AML-193 (cell line): ENCODE results near the gene ADAMTS15.

Source experiments
- DNase-seq, 2 experiments: peaks; one replicate each; lab custom pipeline; 2025; lab: John Stamatoyannopoulos, UW

The ADAMTS15 gene

DNA sequence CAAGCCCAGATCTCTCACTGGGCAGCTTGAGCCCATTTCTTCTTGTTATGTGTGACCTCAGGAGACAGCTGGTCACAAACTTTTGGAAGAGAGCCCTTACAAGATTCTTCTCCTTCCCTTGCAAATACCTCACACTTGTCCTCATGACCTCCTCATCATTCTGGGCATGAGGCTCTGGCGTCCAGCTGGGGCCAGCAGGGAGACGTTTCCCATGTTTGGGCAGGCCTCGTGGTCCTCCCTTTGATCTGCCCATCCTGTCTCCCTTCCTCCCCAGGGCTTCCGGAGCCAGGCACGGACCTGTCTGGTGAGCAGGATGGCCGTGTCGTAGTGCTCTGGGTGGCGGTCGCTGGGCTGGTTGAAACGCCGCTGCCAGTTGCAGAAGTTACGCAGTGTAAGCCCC, 29.7 kb upstream of the ADAMTS15 start:
- no peak for DNase-seq

DNA sequence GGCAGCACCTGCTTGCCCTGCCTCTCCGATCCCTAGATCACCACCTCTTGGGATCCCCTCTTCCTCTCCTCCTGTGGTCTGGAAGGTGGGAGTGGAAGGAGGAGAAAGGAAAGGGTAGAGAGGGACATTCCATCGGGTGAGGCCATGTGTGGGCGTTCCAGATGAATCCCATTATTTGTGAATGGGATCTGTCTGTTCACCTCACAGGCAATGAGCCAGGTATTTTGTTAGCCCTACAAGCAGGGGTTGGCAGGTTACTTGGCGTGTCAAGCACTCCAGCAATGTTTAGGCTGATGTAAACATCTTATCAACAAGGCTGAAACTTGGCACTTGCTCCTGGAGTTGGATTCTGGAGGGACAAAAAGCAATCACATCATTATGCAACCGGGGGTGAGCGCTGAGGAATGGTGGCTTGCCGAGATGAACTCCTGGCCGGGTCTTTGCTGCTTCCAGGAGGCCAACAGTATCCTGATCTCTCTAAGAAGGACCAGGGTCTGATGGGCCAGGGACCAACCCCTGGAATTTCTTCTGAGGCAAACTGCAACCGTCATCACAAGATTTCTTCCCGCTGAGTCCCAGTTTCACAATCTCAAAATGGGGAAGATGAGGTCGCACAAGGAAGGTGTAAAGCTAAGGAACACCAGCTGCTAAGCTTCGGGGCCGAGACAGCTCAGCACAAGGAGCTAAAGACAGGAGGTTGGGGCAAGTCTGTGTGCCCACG, 27.8 kb upstream of the ADAMTS15 start:
- DNase-seq = peak in 1 of 2 experiments; percentile 11

DNA sequence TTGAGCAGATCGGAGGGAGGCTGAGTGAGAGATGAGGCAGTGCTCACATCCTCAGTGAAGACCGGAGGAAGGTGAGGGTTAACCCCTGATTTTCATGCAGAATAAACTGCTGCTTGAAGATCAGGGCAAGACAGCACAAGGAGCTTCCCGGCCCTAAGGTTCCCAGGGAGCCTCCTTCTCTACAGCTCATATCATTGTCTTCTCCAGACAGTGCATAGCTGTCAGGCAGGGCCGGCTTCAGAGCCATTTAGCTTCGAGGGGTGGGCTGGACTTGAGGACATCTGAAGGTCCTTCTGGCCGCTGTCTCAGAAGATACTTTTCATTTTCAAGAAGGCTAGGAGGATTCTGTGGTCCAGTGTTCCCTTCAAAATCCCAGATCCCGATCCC, 27.3 kb upstream of the ADAMTS15 start:
- DNase-seq = no peak

DNA sequence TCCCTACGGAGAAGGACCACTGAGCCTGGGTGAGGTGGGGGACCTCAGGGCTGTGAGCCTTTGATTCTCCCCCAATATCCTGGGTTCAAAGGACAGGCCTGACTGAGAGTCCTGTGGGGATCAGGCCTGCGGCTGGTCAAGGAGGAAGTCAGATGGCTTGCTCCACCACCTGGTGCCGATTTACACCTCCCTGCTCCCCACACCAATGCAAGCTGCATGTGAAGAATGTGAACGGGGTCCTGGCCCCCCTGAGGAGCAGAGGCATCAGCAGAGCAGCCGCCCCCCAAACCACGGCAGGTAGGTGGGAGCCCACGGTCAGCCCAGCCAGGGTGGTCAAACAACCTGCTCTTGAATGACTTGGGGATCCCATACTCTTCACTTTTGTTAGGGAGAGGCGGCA, 26.7 kb upstream of the ADAMTS15 start:
- no peak for DNase-seq

DNA sequence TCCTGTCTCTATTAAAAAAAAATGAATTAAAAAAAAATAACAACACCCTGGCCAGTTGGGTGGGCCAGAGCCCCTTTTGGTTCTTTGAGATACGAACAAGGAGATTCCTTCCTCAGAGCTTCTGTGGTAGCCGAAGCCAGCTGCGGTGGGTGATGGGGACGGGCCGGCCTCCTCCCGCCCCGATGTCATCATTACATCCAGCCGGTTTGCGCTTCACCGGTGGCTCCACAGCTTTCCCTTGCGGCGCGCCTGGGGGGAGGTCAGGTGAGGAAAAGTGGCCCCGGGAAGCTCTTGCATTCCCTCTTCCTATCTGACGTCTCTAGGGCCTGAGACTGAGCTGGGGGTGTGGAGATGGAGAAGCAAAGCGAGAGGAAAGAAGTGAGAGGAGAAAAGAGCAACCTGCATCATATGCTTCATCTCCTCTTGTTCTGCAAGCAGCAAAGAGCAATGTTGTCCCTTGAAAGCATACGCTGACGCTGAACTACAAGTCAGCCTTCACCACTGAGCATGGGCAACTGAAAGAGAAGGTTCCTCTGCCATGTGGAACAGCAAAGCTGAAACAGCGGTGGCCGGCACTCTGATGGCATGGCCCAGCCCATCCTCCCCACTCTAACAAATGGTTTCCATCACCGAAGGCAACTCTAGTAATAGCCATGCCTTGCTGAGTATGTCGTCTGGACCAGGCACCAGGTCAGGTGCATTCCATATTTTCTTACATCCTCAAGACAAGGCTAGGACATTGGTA, 26.0 kb upstream of the ADAMTS15 start:
- no peak for DNase-seq

DNA sequence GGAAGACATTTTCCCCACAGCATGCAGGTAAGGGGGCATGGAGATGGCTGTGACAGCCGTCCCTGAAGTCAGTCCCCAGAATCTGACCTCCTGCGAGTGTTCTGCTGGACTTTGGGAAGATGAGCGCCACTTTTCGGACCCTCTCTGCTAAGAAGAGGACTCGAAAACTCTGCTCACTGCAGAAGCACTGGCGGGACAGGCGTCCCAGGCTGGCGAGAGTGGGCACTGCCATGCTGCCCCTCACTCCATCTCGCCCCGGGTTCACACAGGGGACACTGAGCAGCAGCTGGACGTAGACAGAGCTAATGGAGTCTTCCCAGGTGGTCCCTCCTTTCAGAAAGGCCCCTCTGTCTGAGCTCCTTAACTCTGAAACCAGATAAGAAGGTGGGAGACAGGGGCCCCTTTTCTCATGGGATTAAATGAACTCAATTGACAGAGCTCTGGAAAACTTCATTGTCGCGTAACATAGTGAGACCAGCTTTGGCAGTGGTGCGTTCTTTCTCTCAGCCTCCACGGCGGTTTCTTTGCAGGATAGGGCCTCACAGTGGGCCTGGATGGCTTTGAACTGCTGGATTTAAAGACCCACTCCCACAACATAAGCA, 24.8 kb upstream of the ADAMTS15 start:
- no peak for DNase-seq

DNA sequence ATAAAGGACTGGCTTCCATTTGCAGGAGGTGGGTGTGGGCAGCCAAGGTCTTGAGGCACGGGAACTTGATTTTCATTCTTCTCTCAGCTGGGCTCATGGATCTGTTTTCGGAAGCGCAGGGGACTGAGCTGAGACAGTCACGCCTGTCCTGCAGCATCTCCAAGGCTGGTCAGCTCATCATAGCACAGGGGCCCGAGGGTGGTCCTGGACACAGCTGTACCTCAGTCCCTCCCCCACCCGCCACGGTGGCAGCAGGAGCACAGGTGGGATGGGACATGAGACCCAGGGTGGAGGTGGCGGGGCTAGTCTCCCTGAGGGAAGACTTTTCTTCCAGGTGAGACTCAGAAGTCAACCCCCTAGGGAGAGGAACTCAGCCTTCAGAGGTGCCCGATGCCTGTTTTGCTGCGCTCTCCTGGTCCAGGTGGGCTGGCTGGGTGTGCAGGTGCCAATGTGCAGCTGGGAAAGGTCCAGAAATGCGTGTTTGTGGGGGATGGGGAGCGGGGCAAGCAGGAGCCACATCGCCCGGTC, 23.8 kb upstream of the ADAMTS15 start:
- no peak for DNase-seq

DNA sequence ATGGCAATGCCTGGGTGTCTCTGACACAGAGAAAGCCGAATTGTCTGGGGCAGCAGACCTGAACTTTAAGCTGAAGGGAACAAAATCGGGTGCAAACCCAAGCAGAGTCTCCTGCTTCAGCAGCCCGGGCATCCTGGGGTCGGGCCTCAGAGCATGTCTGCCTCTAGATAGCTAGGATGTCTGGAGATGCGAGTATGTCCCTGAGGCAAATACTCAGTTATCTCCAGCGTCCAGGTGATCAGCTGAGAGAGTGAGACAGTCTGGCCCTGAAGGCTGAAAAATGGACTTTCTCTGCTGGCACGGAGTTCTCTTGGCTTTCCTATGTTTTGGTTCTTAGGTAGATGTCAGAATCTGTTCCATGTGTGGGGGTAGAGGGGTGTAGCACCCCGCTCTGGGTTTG, 23.3 kb upstream of the ADAMTS15 start:
- DNase-seq = no peak

DNA sequence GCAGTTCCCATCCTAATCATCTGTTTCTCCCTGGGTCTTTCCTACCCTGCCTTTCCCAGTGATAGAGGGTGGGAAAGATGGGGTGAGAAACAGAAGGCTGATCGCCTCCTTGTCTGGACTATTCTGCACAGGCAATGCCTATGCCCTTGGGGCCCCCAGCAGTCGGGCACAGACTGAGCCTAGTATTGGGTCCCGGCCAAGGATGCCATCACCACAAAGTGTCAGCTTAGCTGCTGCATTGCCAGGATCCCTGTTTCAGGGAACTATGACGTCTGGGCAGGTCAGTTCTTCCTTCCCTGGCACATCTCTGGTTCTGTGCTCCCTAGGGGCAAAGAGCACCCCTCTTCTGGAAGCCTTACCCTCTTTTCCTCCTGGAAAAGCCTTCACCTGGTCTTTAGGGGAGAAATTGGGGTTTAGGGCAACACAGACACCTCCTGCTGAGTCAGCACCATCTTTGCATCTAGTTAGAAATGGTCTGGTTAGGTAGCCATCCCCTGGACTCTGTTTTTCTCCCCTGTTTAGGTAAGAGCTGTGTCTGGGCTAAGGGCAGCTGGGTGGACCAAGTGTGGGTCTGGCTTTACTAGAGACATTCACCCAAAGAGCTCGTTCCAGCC, 22.1 kb upstream of the ADAMTS15 start:
- DNase-seq = no peak

DNA sequence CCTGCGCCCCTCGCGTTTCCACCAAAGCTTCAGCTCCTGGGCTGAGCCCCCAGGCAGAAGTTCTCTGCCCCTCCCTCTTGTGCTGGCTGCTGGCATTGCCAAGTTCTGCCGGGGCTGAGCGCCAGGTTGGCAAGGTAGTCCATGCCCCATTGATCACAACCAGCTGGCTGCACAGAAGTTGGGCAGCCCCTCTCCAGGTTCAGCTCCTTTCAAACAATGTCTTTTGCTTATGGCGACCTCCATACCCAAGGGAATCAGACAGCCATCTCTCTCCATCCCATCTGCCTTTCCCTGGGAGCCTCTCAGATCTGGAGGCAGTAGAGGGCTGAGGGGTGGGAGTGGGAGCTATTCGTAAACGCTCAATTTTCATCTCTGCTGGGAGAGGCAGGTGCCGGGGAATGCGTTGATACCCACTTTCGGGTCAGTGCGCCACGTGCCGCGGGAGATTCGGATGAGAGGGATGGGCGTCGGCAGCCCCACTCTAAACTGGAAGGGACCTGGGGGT, 21.6 kb upstream of the ADAMTS15 start:
- no peak for DNase-seq

DNA sequence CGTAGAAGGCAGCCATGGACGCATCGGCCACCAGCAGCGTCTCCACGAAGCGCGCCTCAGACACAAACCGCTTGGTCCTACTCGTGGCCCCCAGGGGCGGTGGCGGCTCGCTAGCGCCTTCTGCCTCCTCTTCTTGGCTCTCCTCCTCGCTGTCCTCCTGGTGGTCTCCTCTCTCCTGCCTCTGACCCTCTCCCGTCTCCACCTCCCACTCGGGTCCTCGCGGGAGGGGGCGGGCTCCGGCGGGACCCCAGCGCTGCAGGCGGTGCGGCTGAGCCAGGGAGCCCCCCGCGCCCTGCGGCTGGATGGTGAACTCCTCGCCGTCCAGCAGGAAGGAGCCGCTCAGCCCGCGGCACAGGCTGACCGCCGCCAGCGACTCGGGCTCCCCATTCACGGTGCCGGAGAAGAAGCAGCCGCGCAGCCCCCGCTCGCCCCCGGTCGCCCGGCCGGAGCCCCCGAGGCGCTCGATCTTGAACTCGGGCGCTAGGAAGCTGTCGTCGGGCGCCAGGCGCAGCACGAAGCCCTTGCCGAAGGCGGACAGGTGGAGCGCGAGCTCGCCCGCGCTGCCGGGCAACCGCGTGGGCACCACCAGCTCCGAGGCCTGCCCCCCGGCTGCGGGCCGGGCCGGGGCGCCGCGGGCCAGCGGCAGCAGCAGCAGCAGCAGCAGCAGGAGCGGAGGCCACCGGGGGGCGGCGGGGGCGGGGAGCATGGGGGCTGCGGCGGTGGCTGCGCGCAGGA, 20.7 kb upstream of the ADAMTS15 start:
- no peak for DNase-seq

DNA sequence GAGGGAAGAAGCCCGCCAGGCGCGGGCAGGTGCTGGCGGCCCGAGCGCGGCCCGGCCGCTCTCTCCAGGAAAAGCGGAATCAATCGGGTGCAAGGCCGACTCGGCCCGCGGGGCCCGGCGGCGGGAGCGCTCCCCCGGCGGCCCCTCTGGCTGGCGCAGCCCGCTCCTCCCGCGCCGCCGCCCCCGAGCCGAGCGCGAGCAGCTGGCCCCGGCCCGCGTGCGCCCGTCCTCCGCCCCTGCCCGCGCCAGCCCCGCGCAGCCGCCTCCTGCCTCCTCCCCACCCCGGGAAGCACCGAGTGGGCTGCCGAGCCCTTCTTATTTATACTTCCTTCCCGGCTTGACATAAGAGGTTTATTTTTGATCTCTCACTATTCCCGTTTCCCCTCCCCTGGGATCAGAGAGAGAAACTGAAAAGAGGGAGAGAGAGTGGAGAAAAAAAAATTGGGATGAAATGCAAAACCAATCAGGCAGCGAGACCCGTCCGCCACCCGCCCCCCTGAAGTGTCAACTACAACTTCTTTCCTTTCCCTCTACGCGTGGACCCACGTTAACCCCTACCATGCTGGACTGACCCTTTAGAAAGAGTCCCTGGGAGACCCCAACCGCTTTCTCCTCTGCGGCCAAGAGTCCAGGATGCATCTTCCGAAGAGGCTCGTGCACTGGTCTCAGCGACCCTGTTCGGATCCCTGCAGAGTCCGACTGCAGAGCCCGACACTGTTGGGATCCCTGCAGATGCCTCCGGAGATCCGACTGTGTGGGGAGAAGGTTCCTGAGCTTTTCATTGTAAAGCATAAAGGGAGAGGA, 19.9 kb upstream of the ADAMTS15 start, which contains the start of gene ADAMTS8:
Gene ADAMTS8, minus strand, starts transcription at position 294 of the 804 bp plus-strand sequence. CDS start 323 bp downstream, outside the sequence.
- DNase-seq = no peak

DNA sequence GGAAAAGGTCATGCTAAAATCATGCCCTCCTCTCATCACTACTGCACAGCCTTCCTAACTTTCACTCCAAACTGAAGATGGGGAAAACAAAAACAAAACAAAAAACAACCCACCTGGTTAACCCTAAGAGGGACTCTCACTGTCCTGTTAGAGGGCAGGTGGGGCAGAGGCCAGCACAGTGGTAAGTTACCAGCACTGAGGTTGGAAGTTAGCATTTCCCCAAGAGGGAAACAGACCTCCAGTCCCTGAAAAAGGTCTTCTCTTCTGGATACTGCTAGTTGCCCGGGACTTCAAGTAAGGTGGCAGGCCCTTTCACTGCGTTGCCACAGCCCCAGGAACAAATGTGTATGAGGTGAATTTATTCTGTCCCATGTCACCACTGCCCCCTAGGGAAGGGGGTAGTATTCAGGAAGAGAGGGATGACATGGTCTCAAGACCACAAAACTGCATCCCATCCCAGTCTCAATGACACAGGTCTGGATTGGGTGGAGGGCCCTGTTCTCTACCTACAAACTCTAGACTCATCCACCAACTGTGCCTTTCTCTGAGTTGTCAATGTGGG, 19.2 kb upstream of the ADAMTS15 start:
- no peak for DNase-seq

DNA sequence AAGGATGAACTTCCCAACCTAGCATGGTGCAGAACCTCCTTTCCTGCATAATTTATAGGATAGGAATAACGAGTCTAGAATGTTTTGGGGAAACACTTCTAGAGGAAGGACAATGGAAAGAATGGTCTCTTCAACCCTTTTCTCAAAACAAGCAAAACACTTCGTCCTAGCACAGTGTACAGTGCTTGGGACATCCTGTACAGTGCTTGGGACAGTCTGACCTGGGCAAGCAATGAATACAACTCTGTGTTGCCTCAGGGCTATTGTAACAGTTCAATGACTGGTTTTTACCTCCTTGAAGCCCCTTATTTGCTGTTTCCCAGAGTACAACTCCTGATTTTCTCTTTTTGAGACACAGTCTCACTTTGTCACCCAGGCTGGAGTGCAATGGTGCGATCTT, 18.5 kb upstream of the ADAMTS15 start:
- no peak for DNase-seq

DNA sequence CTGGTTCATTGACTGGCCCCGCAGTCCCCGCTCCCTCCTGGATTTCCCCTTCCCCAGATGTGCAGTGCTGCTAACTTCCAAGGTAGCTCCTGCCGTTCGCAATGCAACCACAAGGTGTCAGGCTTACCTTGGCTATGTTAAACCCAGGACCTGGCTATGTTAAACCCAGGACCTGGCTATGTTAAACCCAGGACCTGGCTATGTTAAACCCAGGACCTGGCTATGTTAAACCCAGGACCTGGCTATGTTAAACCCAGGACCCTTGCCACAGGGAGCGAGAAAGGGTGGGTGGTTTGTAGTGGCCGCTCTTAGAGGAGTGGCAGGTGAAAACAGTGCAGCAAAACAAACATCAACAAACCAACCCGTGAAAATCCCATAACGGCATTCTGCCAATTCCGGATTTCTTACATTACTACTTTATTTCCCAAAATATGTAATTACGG, 17.1 kb upstream of the ADAMTS15 start:
- DNase-seq = peak; percentile 7 to 31

DNA sequence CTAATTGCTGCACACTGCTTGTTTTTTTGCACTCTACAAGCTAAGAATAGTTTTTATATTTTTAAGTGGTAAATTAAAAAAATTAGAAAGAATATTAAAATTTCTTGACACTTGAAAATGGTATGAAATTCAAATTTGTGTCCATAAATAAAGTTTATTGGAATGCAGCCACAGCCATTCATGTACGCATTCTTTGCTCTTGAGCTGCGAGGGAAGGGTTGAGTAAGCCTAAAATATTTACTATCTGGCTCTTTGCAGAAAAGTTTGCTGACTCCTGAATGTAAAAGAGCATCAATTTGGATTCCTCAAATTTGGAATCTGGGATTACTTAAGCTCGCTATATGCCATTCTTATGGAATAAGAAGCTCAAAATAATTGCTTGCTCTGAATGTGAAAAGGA, 16.6 kb upstream of the ADAMTS15 start:
- no peak for DNase-seq

DNA sequence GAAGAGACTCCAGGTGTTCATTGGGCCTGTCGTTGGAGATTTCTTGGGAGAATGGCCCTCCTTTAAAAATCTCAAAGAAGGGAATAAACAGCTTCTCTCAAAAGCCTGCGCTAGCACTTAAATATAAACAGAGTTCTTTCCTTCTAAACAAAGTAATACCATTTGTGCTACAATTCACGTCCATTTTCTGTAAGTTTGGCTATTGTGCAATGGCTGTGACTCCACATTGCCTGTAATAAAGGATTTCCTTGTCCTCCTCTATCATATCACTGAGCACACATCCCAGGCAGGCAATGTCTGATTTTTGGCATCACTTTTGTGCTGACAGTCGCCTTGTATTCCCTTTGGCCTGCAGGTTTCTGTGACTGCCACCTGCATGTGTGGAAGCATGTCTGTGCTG, 15.1 kb upstream of the ADAMTS15 start:
- DNase-seq = no peak

DNA sequence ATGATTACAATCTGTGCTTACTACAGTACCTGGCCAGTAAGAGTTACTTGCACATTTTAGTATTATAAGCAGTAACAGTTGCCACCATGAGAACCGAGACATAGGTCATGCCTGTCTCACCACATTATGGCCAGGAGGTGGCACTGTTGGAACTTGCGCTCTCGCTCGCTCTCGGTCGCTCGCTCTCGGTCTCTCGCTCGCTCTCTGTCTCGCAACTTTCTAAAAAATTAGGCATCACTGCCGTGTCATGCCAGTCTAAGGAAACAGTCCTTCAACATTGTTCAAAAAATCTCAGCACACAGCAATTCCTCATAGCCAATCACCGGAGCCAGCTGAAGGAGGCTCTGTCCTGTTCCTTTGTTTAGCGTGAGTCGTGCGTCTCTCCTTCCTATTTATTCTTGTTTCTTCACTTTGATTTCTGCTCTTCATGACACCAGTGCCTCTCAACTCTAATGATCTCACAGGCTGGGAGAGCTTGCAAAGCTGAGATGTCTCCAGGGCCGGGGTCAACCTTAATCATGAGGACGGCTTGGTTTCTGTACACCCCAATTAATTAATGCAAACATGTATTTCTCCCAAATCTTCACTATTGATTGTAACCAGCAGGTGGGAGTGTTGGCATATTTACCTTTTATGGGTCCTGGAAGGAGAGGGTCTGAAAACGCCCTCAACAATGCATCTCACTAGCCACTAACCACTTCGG, 13.8 kb upstream of the ADAMTS15 start:
- peak; percentile 66 to 69 for DNase-seq

DNA sequence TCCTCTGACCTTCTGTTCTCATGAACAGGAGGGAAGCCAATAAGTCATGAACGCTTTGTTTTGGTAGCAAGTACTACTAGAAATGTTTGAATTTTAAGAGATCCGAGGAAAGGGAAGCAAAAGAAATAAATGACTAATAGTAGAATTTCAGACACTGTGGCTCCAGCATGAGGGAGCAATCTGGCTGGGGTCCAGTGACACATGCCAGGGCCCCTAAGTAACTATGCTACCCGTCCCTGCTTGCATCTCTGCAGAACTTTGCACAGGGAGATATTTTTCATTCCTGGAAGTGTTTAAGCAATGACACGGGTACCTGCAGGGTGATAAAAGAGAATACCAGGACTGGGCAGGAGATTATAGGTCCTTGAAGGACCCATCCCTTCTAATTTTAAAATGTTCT, 12.8 kb upstream of the ADAMTS15 start:
- DNase-seq = no peak

DNA sequence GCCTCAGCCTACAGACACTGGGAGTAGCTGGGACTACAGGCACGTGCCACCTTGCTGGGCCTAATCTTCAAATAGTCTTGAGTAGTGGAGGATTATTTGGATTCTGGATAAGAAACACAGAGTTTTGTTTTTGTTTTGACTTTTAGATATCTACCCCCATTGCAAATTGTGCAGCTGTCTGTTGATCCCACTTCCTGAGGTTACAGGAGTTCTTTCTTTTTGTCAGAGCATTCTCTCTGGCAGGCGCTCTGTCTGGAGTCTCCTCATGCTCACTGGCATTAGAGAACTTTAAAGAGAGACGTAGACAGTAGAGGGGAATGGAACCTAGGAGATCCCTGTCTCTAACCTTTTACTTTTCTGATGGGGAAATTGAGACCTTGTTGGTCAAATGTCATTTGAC, 12.3 kb upstream of the ADAMTS15 start:
- no peak for DNase-seq
